ENCODE results near the gene XYLT1.

Gene XYLT1

DNA sequence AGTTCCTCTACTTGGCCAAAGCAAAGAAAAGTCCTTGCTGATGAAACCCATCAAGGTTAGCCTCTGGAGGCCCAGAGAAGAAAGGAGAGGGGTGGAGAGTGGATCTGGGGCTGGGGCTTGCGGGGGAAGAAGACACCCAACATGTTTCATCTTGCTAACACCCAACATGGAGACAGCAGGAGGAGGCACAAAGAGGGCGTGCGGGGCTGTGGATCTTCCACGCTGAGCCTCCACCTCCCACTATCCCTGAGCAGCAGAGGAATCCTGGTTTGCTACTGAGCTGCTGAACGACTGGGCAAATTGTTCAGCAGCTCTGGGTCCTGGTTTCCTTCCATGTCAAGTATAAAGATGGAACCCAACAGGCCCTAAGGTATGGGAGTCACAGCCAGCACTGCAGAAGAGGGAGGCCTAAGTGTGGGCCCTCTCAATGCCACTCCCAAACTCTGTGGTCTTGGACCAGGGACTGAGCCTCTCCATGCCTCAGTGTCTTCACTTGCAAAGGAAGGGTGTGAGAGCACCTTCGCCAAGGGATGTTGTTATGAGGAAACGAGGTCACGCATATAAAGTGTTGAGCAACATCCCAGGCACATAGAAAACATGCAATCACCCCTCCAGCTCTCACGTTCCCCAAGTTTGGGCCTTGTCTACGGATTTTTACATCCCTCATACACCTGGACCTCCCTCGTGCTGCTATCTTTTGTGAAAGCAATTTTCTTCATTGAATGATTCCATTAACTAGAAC lies 122.5 kb downstream of the XYLT1 start:
- no peak for TF ChIP-seq EZH2phosphoT487 (IDR thresholded peaks at IDR 0.05; ENCODE audit: low read depth)
- TF ChIP-seq, protein P1, sequence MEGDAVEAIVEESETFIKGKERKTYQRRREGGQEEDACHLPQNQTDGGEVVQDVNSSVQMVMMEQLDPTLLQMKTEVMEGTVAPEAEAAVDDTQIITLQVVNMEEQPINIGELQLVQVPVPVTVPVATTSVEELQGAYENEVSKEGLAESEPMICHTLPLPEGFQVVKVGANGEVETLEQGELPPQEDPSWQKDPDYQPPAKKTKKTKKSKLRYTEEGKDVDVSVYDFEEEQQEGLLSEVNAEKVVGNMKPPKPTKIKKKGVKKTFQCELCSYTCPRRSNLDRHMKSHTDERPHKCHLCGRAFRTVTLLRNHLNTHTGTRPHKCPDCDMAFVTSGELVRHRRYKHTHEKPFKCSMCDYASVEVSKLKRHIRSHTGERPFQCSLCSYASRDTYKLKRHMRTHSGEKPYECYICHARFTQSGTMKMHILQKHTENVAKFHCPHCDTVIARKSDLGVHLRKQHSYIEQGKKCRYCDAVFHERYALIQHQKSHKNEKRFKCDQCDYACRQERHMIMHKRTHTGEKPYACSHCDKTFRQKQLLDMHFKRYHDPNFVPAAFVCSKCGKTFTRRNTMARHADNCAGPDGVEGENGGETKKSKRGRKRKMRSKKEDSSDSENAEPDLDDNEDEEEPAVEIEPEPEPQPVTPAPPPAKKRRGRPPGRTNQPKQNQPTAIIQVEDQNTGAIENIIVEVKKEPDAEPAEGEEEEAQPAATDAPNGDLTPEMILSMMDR (IDR thresholded peaks at IDR 0.05; ENCODE audit: low read depth, low read length) = no peak
- no peak overlapping the region for H3K27ac ChIP-seq (ENCODE audit: low read length)
- H3K79me2 ChIP-seq (ENCODE audit: low read length) = no peaks in the 10 kb centered on the region
- H4K20me1 ChIP-seq (ENCODE audit: insufficient read depth, low read length) = no peaks in the 10 kb centered on the region
- H3K36me3 ChIP-seq (replicated peaks; ENCODE audit: low read depth, low read length) = no peaks in the 10 kb centered on the region
- no peaks in the 10 kb centered on the region for H3K27me3 ChIP-seq (ENCODE audit: low read depth, low read length)
- H3K9ac ChIP-seq (ENCODE audit: low read length) = no peak overlapping the region
- no peak overlapping the region for H3K4me3 ChIP-seq (ENCODE audit: low read length)
- H2AFZ ChIP-seq (ENCODE audit: low read depth, low read length) = no peak overlapping the region
- no peak overlapping the region for H3K4me2 ChIP-seq (ENCODE audit: low read length)
- H3K9me3 ChIP-seq (ENCODE audit: insufficient read depth, low read length) = no peaks in the 10 kb centered on the region
- H3K4me1 ChIP-seq (ENCODE audit: low read length) = peaks cover 6% of the 10 kb centered on the region; the same call in 1 of the 2 replicates

DNA sequence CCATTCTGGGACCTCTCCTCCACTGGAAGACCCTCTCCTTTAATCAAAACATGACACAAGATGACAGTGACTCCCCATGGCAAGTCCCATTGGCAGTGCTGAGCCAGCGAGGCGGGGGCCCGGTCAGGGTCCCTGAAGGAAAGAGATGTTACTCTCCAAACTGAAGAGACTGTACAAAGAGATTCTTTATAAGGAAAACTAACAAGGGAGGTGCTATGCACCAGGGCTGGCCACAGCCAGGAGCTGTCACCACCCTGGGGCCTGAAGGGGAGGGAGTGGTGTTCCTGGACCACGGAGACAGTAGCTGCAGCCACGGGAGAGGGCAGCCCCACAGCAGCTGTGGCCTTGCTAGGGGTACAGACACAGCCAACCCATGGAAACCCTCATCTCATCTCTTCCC lies 123.1 kb downstream of the XYLT1 start:
- no peak for TF ChIP-seq EZH2phosphoT487 (IDR thresholded peaks at IDR 0.05; ENCODE audit: low read depth)
- TF ChIP-seq, protein P1 (IDR thresholded peaks at IDR 0.05; ENCODE audit: low read depth, low read length) = no peak
- Histone ChIP-seq H3K4me2 (ENCODE audit: low read length) (no peak overlapping the region), H3K27me3 (ENCODE audit: low read depth, low read length) (no peaks in the 10 kb centered on the region), H2AFZ (ENCODE audit: low read depth, low read length) (no peak overlapping the region), H3K4me1 (ENCODE audit: low read length) (peaks cover 6% of the 10 kb centered on the region; the same call in 1 of the 2 replicates), H3K4me3 (ENCODE audit: low read length) (no peak overlapping the region), H3K36me3 (replicated peaks; ENCODE audit: low read depth, low read length) (no peaks in the 10 kb centered on the region), H3K79me2 (ENCODE audit: low read length) (no peaks in the 10 kb centered on the region), H3K9me3 (ENCODE audit: insufficient read depth, low read length) (no peaks in the 10 kb centered on the region), H4K20me1 (ENCODE audit: insufficient read depth, low read length) (no peaks in the 10 kb centered on the region), H3K27ac (ENCODE audit: low read length) (no peak overlapping the region), H3K9ac (ENCODE audit: low read length) (no peak overlapping the region)

GRCh38 chr16:17346621-17347569 lies 123.9 kb downstream of the XYLT1 start:
- no peak overlapping the region for H3K27ac ChIP-seq (ENCODE audit: low read length)
- TF ChIP-seq, protein P1 (IDR thresholded peaks at IDR 0.05; ENCODE audit: low read depth, low read length) = no peak
- TF ChIP-seq EZH2phosphoT487 (IDR thresholded peaks at IDR 0.05; ENCODE audit: low read depth) = no peak
- H3K4me1 ChIP-seq (ENCODE audit: low read length) = peaks cover 6% of the 10 kb centered on the region; the same call in 1 of the 2 replicates
- H3K27me3 ChIP-seq (ENCODE audit: low read depth, low read length) = no peaks in the 10 kb centered on the region
- H4K20me1 ChIP-seq (ENCODE audit: insufficient read depth, low read length) = no peaks in the 10 kb centered on the region
- no peak overlapping the region for H3K4me2 ChIP-seq (ENCODE audit: low read length)
- no peak overlapping the region for H3K9ac ChIP-seq (ENCODE audit: low read length)
- no peaks in the 10 kb centered on the region for H3K9me3 ChIP-seq (ENCODE audit: insufficient read depth, low read length)
- no peak overlapping the region for H3K4me3 ChIP-seq (ENCODE audit: low read length)
- H2AFZ ChIP-seq (ENCODE audit: low read depth, low read length) = no peak overlapping the region
- no peaks in the 10 kb centered on the region for H3K79me2 ChIP-seq (ENCODE audit: low read length)
- no peaks in the 10 kb centered on the region for H3K36me3 ChIP-seq (replicated peaks; ENCODE audit: low read depth, low read length)

- H3K4me3 ChIP-seq (ENCODE audit: low read length) = no peak overlapping the region
- no peak overlapping the region for H3K4me2 ChIP-seq (ENCODE audit: low read length)
- no peaks in the 10 kb centered on the region for H3K27me3 ChIP-seq (ENCODE audit: low read depth, low read length)
- no peaks in the 10 kb centered on the region for H3K36me3 ChIP-seq (replicated peaks; ENCODE audit: low read depth, low read length)
- H3K9ac ChIP-seq (ENCODE audit: low read length) = no peak overlapping the region
- no peaks in the 10 kb centered on the region for H3K9me3 ChIP-seq (ENCODE audit: insufficient read depth, low read length)
- no peak for TF ChIP-seq EZH2phosphoT487 (IDR thresholded peaks at IDR 0.05; ENCODE audit: low read depth)
- TF ChIP-seq, protein P1 (IDR thresholded peaks at IDR 0.05; ENCODE audit: low read depth, low read length) = no peak
- no peak overlapping the region for H3K27ac ChIP-seq (ENCODE audit: low read length)
- H2AFZ ChIP-seq (ENCODE audit: low read depth, low read length) = no peak overlapping the region
- peaks cover 11% of the 10 kb centered on the region; the same call in 1 of the 2 replicates for H3K4me1 ChIP-seq (ENCODE audit: low read length)
- no peaks in the 10 kb centered on the region for H3K79me2 ChIP-seq (ENCODE audit: low read length)
- H4K20me1 ChIP-seq (ENCODE audit: insufficient read depth, low read length) = no peaks in the 10 kb centered on the region
Measured at GRCh38 chr16:17345043-17345442, 125.7 kb downstream of the XYLT1 start.

Measured in OCI-LY3 (cell line).